NCI-H146 (cell line): Measurements from ENCODE around the gene SMIM3.

Experiments used
- DNase-seq: peaks from one replicate; lab custom pipeline; 2025; lab: John Stamatoyannopoulos, UW

The SMIM3 gene

GRCh38 chr5:150765011-150765798, 13.4 kb upstream of the SMIM3 start:
- no peak for DNase-seq

- no peak for DNase-seq
These were observed 12.8 kb upstream of the SMIM3 start for GRCh38 chr5:150765799-150766169.

GRCh38 chr5:150766251-150766650, 12.3 kb upstream of the SMIM3 start:
- DNase-seq = no peak

GRCh38 chr5:150771034-150771795, 7.3 kb upstream of the SMIM3 start:
- no peak for DNase-seq

- no peak for DNase-seq
These were observed 4.4 kb upstream of the SMIM3 start for GRCh38 chr5:150774145-150774544.

- DNase-seq = no peak
These were observed 872 bp upstream of the SMIM3 start for GRCh38 chr5:150777685-150778084.

- DNase-seq = peak; percentile 25
These were observed 455 bp upstream of the SMIM3 start for GRCh38 chr5:150778088-150778516.

- DNase-seq = no peak
These were observed 1.0 kb downstream of the SMIM3 start for GRCh38 chr5:150779397-150780186.

- DNase-seq = no peak
These were observed 1.7 kb downstream of the SMIM3 start for GRCh38 chr5:150780187-150780692.

- no peak for DNase-seq
These were observed 2.3 kb downstream of the SMIM3 start for GRCh38 chr5:150780816-150781221.

GRCh38 chr5:150781706-150782614, 3.4 kb downstream of the SMIM3 start:
- DNase-seq = no peak

- DNase-seq = no peak
These were observed 4.3 kb downstream of the SMIM3 start for GRCh38 chr5:150782850-150783249.

- peak; percentile 81 for DNase-seq
These were observed 4.9 kb downstream of the SMIM3 start for GRCh38 chr5:150783422-150783928.

- no peak for DNase-seq
These were observed 7.4 kb downstream of the SMIM3 start for GRCh38 chr5:150785950-150786349.

GRCh38 chr5:150786876-150787275, 8.3 kb downstream of the SMIM3 start:
- no peak for DNase-seq

- no peak for DNase-seq
These were observed 9.1 kb downstream of the SMIM3 start for GRCh38 chr5:150787656-150788055.

GRCh38 chr5:150788977-150789376, 10.4 kb downstream of the SMIM3 start:
- no peak for DNase-seq

GRCh38 chr5:150789450-150789849, 10.9 kb downstream of the SMIM3 start:
- no peak for DNase-seq

GRCh38 chr5:150789943-150790611, 11.5 kb downstream of the SMIM3 start:
- DNase-seq = no peak

GRCh38 chr5:150791536-150791935, 13.0 kb downstream of the SMIM3 start:
- no peak for DNase-seq
